Suppressor macrophage (primary cell): Measurements from ENCODE around the gene SNAPC2.
"Not testable (repeated sequence)": the region's sequence is repeated elsewhere in the genome, so short reads cannot be mapped to it uniquely, and the experiment has no call there.

ENCODE experiments used
- DNase-seq, 4 experiments: peaks; one replicate each; pipeline ENCODE4 v3.0.0-alpha.2; 2020 to 2022

The SNAPC2 gene

DNA sequence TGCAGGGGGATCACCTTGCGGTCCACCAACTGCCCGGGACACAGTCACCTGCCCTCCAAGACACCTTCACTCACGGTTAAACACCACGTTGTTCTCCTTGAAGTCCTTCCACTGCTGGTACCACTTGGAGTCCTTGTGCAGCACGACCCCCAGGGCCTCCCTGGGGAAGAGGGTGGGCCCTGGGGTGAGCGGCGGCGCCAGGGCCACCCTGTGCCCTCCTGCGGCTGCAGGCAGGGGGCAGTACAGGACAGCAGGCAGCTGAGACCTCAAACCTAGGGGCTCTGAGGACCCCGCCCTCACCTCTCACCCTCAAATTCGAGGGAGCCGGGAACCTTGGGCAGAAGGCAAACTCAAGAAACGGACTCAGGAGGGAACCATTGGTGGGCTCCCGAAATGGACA is 13.3 kb downstream of the SNAPC2 start:
- peak in 1 of 4 experiments; percentile 2 for DNase-seq

DNA sequence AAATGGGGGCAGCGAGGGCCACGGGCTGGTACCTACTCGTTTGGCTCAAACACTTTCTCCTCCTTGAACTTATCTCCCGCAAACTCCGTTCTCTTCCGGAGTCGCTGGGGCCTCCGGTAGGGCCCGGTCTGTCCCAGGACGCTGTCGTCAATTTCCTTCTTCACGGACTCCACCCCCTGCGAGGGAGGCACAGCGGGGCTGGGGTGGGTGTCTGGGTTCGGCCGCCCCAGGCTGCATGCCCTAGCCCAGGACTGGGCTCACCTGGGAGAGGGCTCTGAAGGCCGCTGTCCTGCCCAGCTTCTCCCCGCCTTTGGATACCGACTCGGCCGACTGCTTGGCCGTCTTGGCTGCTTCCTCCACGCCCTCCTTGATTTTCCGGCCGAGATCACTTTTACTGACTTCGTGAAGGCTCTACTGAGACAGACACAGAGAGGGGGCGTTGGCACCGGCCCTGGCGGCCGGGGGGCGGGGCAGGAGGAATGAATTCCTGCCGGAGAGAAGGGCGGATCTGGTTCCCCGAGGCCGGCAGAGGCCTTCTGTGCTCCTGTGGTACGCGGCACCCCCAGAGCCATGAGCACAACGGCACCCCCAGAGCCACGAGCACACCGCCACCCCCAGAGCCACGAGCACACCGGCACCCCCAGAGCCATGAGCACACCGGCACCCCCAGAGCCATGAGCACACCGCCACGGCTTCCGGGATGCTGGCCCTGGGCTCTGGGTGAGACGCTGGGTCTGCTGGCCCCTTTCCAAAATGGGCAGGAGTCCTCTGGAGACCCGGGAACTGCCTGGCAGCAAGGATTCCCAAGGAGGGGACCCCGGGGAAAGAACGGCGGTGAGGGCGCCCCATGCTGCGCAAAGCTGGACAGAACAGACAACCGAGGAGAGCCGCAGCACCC is 13.9 kb downstream of the SNAPC2 start:
- DNase-seq = peak in 1 of 4 experiments; percentile 1

DNA sequence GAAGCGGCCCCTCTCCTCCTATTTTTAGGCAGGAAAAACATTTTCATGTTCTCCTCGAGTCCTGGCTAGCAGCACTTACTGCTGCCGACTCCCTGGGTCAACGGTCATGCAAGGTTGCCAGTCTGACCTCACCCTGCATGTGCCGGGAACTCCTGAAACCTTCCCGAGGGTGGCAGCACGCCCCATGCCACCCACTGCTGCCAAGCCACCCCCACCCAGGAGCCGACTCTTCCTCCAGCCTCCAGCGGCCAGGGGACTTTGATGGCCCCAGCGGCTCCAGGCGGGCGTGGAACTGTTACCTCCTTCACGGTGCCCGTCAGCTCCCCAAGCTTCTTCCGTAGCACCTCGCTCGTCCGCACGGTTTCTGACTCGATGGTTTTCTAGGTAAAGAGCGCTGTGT is 14.6 kb downstream of the SNAPC2 start:
- DNase-seq = peak in 1 of 4 experiments; percentile 1

DNA sequence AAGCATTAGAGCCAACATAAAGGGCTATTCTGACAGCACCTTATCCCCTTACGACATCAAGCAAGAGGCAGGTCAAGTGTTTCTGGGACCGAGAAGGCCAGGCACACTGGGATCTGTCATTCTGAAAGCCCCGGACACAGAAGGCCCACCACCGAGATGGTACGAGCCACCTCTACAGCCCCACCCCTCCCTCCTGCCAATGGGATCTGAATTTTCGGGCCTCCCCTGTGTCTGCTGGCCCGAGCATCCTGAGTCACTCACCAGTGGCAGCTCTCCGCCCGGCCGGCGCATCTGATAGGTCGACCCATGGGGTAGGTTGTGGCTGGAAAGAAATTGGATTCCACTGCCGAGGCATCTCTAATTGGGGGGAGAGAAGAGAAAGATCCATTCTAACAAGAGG is 20.7 kb downstream of the SNAPC2 start:
- DNase-seq = no peak

DNA sequence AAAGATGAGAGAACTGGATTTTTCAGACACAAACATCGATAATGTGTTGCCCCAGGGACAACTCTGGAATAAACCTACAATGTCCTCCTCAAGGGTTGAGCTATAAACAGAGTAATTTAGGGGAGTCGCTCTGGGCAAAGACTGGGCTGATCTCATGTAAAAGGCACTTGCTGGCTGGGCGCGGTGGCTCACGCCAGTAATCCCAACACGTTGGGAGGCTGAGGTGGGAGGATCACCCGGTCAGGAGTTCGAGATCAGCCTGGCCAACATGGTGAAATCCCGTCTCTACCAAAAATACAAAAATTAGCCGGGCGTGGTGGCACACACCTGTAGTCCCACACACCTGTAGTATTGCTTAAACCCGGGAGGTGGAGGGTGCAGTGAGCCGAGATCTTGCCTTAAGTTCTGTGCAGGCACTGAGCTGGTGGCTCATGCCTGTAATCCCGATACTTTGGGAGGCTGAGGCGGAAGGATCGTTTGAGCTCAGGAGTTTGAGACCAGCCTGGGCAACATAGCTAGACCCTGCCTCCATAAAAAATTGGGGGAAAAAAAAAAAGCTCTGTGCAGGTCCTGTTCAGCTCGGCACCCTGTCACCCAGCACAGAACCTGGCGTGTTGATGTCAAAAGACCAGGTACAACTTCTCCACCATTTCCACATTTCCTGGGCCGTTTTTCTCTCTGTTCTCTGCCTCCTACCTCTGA is 21.9 kb downstream of the SNAPC2 start:
- no peak for DNase-seq

DNA sequence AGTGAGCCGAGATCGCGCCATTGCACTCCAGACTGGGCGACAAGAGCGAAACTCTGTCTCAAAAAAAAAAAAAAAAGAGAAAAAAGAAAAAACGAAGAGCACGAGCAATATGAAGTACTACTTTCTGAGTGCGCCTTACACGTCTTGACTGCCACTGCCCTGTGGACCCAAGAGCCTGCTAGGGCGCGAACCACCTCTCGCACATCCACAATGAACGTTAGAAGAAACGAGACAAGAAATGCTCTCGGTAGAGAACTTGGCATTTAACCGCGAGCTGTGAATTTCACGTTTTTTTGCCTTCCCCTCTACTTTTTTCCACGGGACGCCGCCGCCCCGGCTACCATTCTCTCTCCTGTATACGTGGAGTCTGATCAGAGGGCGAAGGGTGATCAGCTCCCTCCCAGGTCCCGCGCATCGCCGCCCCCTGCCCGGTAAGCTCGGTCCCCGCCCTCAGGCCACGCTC is 22.9 kb downstream of the SNAPC2 start:
- peak in 1 of 4 experiments; percentile 11 for DNase-seq

DNA sequence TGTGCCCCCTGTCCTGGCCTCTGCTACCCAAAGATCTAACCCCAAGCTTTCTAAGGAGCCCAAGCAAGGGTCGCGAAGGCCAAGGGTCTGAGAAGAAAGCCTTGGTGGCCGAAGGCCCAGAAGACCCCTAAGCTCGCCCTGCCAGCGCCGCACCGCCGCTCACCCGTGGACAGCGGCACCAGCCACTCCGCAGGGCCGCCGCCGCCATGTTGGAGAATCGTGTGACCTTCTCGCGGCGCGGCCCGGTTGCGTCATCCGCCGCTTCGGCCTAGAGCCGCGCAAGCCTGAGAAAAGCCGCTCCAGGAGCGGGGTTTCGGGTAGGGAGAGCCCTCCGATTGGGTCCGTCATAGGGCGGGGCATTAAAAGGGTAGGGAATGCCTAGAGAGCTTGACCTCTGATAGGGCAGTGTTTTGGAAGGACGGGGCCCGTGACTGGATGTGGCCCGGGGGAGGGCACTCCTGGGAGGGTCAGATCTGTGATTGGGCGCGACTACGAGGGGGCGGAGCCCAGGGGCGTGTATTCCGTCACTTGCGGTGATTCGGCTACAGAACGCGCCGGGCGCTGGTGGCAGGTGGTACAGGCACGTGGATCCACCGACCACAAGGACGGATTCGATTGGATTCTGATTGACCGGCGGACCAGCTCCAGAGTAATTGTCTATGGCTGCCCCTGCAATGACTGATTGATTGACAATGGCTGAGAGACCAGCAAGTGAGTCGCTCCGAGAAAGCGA is 23.5 kb downstream of the SNAPC2 start, which contains the start of gene TIMM44:
TSS of gene TIMM44 (minus strand) at position 223 of the 733 bp plus-strand sequence. CDS start at position 208, 15 bp downstream.
- peak; percentile 99 to 100 (median 100) for DNase-seq

DNA sequence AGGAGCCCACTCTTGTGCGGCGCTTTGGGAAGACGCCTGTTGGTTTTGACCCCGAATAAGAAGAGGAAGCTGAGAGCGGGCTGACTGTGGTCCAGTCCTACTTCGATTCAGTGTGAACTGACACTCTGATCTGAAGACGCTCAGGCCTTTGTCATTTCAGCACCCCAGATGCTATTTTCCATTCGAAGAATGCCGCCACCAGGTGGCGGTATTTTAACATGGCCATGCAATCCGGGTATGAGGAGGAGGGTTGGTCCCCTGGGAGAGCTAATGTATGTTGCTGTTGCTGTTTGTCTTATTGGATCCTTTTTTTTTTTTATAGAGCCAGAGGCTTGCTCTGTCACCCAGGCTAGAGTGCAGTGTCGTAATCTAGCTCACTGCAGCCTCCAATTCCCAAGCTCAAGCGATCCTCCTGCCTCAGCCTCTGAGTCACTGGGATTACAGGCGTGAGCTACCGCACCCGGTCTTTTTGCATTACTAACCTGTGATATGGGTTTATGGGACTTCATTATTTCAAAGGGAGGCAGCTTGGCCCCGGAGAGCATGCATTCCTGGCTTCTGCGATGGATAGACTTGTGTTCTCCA is 24.1 kb downstream of the SNAPC2 start:
- DNase-seq = peak; percentile 94 to 96 (median 95)

DNA sequence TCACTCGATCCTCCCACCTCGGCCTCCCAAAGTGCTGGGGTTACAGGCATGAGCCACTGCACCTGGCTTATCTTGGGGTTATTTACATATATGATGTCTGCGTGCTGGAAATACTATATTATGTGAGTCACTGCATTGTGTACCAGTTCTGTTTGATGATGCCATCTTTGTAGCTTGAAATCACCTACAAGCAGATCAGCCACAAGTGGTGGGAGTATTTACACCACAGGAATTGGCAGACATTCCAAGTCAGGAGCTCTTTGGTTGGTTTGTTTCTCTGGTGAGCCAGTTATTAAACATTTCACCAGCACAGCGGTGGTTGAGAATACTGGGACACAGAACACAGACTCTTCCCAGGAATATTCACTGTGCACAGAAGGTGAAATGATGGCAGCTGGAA is 27.8 kb downstream of the SNAPC2 start:
- DNase-seq = peak in 1 of 4 experiments; percentile 14

DNA sequence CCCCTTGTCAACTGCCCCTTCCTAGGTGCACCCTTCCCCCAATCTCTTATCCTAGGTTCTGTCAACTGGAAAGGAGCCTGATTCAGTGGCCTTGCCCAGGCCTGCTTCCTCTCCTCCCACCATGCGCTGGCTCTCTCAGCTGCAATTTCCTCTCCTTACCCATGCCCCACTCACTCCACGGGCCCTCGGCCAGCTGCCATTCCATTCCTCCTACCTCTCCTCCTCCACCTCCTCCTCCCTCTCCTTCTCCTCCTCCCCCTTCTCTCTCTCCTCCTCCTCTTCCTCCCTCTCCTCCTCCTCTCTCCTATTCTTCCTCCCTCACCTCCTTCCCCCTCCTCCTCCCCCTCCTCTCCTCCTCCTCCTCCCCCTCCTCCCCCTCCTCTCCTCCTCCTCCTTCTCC is 32.9 kb downstream of the SNAPC2 start:
- DNase-seq = peak; percentile 29 to 73 (median 54)

DNA sequence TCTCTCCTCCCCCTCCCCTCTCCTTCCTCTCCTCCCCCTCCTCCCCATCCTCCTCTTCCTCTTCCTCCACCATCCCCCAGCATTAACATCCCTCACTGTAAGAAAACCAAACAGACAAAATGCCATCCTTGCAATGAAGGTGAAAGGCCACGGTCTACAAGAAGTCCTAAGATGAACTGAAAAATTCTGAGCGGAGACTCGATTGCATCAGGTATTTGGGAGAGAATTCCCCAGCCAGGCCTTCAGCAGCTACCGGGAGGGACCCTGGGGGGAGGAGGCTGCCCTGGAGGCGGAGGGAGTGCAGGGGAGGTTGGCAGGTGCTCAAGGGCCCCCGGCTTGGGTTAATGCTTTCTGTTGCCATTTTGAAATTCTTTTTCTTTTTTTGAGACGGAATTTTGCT is 33.4 kb downstream of the SNAPC2 start:
- no peak for DNase-seq

DNA sequence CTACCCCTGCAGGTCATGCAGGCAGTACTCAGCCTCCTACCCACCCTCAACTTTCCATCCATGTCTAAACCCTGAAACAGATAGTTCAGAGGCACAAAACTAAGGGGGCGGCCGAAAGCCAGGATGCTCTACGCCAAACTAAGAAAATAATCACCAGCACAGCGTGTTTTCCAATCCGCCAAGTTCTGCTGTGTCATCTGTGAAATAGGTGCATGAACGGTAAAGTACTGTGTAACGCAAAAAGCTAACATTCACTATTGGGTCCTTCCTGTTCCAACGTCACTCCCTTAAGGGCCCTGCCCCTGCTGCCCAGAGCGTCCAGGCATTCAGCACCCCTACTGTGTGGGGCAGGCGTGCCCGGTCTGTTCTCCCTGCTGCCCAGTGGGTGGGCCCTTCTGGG is 35.6 kb downstream of the SNAPC2 start:
- DNase-seq = no peak

DNA sequence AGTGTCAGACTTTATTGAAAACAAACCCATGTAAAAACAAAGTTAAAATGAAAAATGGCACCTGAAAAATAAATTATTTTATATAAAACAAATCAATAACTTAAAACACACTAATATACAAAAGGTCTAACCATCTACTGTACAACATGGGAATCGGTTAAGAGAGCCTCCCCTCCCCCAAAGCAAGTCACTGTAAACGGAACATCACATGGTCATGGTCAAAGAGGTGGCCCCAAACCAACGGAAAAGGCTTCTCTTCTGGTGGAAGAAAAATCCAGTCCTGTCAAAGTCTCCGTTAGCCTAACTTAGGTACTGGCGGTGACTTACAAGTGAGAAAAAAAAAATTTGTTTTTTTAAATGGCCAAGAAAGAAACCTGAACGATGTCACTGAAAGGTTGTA is 39.1 kb downstream of the SNAPC2 start:
- DNase-seq = peak in 1 of 4 experiments; percentile 4

DNA sequence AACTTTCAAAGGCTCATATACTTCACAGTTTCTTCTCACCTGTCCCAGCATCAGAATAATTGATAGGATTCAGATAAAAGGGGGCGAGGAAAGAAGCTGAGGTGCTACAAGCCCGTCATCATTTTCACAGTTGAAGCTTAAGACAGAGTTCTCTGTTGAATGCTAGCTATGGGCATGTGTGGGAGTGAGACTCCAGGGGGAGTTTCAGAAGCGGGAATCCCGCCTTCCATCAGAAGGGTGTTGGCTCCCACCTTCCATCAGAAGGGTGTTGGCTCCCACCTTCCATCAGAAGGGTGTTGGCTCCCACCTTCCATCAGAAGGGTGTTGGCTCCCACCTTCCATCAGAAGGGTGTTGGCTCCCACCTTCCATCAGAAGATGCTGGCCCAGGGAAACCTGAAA is 40.9 kb downstream of the SNAPC2 start:
- not testable (repeated sequence) for DNase-seq

DNA sequence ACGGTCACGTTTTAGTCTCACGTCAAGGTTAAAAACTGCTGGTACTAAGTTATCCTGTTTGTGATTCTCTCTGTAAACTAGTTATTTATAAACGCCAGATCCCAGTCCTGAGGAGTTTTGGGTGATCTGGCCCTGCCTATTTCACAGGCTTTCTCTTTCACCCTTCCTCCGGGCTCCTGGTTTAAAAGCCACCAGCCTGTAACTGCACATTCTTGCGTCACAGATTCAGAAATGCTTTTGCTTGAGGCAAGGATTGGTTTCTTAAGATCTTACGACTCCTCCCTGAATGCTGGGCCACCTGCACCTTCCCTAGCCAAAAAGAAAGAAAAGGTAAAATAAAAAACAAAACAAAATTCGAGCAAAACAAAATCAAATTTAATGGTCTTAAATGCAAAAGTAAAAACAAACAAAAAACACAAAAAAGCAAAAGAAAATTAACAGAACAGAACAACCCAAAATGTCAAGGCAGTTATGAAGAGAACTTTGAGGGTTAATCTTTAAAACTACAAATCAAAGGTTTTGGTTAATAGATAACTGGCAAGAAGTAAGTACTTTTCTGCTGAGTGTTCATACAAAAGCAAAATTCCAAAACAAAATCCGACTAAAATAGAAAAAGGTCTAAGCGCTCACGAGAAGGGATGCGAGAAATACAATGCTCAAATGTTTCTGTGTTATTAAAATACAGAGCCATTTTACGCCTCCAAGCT is 41.9 kb downstream of the SNAPC2 start:
- DNase-seq = no peak

DNA sequence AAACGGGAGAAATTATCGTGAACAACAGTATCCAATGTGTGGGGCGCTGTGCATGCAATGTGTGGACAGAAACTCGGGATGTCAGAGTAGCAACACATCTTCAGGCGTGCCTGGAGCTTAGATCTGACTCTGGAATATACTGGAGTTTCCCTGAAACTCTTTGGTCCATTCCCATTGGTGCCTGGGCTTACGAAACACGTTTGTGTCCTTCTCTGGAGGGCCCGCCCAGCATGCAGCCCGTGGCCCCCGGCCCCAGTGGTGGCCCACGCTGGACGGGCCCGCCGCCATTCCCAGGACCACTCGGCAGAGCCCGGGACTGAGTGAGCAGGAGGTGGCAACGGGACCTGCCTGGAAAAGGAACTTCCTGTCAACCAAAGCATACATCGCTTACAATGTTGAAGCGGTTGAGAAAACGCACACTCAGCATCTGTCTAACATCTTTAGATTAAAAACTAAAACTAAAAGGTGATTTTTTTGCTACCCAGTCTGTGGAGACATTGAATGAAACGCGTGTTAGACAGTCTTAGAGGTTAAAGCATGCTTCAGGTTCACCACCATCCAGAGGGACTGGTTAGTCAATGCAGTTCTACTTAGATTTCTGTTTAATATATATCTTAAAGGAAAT is 42.6 kb downstream of the SNAPC2 start:
- DNase-seq = no peak

DNA sequence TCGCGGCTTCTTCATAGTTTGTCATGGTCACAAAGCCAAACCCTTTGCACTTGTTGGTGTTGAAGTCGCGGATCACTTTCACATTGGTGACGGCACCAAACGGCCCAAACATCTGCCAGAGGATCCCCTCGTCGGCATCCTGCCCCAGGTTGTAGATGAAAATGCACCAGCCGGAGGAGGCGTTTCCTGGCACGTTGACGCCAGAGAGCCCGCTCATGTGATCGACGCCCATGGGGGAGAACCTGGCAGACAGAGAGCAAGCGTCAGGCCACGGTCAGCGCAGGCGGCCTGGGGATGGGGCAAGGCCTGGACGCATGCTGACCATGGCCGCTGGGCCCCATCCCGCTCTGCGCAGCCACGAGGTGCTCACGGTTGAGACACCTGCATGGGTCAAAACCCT is 43.4 kb downstream of the SNAPC2 start:
- no peak for DNase-seq

DNA sequence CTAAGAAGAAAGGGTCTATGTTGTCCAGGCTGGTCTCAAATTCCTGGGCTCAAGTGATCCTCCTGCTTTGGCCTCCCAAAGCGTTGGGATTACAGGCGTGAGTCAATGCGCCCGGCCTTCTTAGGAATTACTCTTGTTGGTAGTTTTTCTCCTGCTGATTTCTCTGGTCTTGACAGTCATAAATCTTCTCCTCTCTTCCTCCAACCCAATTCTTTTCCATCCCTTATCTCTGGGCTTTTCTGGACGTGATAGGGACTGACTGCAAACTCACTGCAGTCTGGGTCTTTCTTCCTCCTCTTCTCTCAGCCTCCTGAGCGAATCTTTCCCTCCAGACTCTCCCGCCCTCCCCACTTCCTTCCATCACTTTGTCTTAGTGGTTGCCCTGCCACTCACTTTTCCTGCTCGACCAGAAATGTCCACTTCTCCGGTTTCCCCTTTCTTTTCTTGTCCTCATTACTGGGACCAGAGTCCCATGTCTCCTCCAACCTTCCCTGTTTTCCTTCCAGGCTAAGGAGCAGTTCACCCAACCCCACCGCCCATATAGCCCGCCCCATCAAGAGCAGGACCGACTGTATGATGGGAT is 45.2 kb downstream of the SNAPC2 start:
- DNase-seq = no peak

DNA sequence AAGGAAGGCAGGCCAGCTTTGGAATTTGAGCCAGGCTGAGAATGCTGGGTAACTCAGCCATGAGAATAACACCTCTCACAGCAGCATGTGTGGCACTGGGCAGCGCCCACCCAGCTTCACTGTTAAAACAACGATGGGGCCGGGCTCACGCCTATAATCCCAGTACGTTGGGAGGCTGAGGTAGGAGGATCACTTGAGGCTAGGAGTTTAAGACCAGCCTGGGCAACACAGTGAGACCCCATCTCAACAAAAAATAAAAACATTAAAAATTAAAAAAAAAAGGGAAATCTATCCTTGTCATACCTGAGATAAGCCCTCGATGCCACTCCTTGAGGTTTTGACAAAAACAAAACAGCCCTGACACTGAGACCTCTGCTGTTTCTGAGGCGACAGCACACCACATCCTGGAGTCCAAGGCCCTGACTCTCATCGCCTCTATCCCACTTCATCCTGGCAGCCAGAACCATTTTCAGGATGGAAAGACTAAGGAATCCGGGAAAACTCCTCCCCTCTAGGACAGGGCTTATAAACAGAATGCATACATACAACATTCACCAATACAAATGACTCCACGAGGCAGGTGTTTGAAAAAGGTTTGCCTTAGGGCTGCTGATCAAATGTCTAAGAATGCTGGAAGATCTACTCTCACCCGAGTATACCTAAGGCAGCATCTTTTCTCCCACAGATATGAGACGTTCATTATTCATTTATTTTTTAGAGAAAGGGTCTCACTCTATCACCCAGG is 46.0 kb downstream of the SNAPC2 start:
- DNase-seq = no peak
